GM12874 (cell line): ENCODE data around the gene RALGDS.

ENCODE experiments used
- TF ChIP-seq, protein P1 (sequence below): IDR thresholded peaks from 2 replicates; pipeline ENCODE4 v1.5.1; 2011; ENCODE audit warnings: low read depth, mild to moderate bottlenecking, control low read depth, low read length, moderate library complexity; ENCODE audit not compliant: insufficient read depth

The RALGDS gene

DNA sequence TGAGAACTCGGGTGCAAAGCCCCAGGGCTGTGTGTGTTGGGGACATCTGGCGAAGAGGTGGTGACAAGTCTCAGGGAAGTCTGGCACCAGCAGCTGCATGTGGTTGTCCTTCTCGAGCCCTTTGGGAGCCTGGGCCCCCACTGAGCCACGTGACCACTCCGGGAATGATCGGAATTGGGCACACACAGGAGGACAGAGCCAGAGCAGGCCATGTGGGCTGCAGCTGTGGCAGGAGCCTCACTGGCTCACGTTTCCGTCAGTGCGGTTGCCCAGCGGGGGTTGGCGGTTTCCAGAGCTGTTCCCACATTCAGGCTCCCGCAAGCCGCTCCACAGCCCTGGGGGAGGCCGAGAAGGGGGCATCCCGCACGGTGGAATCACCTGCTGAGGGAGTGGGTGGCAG is 66.1 kb downstream of the RALGDS start:
- TF ChIP-seq, protein P1, sequence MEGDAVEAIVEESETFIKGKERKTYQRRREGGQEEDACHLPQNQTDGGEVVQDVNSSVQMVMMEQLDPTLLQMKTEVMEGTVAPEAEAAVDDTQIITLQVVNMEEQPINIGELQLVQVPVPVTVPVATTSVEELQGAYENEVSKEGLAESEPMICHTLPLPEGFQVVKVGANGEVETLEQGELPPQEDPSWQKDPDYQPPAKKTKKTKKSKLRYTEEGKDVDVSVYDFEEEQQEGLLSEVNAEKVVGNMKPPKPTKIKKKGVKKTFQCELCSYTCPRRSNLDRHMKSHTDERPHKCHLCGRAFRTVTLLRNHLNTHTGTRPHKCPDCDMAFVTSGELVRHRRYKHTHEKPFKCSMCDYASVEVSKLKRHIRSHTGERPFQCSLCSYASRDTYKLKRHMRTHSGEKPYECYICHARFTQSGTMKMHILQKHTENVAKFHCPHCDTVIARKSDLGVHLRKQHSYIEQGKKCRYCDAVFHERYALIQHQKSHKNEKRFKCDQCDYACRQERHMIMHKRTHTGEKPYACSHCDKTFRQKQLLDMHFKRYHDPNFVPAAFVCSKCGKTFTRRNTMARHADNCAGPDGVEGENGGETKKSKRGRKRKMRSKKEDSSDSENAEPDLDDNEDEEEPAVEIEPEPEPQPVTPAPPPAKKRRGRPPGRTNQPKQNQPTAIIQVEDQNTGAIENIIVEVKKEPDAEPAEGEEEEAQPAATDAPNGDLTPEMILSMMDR = no peak

DNA sequence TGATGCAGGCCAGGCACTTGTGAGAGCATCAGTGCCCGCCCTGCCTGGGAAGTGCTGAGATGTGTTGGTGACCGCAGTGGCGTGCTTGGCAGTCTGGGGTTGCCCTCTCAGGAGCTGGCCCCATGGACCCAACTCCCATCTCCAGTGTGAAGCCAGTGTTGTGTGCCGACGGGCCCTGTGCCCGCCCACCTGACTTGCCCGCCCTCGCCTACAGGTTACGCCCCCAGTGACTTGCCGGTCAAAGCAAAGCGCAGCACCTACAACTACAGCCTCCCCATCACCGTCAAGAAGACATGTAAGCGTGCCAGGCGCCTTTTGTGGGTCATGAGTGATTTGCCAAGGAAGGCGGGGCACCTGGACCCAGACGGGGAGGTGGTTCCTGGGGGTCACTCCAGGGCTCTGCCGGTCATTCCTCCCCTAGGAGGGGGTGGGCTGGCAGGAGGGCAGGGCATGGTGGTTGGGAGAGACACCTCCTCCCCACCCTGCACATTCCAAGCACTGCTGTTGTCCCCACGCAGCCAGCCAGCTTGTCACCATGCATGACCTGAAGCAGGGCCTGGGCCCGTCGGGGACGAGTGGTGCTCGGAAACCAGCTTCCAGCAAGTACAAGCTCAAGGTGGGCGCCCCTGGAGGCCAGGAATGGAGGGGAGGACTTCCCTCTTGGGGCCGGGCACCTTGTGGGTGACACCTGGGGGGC is 66.7 kb downstream of the RALGDS start:
- TF ChIP-seq, protein P1 = no peak

DNA sequence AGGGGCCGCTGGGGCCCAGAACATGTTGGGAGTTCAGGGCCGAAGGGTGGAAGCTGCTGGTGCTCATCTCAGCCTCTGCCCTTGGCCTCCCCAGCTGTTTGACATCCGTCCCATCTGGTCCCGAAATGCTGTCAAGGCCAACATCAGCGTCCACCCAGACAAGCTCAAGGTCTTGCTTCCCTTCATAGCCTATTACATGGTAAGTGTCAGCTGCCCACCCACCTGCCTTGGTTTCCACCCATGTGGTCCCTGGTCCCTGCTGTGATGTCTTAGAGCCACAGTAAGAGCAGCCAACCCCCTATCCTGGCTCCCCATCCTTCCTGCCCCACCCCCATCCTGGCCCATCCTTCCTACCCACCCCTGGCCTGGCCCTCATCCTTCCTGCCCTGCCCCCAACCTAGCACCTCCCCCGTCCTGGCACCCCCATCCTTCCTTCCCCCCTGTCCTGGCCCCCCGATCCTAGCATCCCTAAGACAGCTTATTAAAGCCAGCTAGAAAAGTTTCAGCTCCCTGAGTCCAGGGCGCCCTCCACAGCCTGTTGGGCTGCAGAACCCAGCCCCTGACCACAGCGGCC is 69.0 kb downstream of the RALGDS start:
- TF ChIP-seq, protein P1 = no peak

DNA sequence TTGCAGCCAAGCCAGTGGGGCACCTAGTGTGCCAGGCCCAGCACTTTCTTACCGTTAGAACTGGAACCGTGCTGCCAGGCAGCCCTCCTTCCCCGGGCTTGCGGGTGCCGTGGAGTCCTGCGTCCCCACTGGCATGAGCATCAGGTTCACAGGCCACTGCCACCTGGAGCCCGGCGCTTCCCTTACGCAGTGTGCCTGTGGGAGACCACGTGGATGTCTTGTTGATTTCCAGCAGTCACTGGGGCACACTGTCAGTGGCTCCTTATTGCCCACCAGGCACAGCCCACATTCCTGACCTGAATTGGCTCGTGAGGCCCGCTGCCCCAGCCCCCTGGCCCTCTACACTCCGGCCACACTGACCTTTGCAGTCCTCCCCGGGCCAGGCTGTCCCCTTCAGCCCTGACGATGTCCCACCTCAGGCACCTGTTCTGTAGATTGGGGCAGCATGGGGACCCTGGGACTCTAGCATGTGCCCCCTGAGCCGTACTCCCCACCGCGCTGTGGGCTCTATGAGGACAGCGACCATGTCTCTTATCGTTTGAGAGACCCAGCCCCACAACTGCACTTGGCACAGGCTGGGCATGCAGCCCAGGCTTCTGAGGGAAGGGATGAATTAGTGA is 69.6 kb downstream of the RALGDS start:
- TF ChIP-seq, protein P1 = no peak

DNA sequence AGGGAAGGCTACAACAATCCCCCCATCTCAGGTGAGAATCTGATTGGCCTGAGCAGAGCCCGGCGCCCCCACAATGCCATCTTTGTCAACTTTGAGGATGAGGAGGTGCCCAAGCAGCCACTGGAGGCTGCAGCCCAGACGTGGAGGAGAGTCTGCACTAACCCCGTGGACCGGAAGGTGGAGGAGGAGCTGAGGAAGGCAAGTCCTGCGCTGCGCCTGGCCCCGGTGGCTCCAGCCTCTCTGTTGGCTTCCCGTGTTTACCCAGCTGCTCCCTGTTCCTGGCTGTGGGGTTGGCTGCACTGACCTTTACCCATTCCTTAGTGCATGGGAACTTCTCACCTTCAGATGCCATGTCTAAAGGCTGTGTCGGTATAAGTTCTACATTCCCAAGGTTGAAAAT is 70.3 kb downstream of the RALGDS start:
- TF ChIP-seq, protein P1 = no peak

DNA sequence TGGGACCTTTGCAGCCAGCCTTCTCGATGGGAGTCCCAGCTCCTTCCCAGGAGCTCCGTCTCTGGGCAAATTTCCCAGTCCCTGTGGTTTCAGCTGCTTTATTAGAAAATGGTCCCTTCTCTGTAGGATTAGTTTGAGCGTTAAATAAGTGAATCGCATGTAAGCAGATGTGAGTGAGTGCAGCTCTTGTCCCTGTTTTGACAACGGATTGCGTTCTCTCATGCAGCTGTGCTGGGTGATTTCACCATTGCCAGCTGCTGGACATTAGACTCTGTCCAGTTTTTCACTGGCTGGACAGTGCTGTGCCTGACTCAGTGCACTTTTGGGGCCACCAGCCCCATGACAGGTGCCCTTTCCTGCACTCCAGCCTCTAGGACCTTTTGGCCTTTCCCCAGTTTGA is 70.9 kb downstream of the RALGDS start:
- TF ChIP-seq, protein P1 = no peak

DNA sequence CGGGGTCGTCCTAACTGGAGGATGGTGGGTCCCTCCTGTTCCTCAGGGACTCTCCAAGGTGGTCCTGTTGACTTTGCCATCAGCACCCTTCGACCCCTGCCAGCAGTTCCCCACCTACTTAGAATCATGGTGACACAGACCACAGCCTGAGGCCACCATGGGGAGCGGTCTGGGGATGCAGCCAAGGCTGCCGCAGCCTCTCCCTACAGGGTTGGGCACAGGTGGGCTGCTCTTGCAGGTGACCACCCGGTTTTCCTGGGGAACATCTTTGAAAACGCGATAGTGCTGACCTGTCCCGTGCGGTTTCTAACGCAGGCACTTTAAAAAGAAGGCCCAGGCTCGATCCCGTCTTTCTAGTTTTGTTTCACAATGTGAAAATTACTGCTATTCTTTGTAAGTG is 72.0 kb downstream of the RALGDS start:
- TF ChIP-seq, protein P1 = no peak
